Measurements from ENCODE around the gene ATG4C. TPM values are rescaled to one million over a fixed set of nuclear protein-coding genes. Genes with fewer than 3 reads are reported as not detected.

ATG4C gene
- total RNA-seq, 1 experiment from 2014 or later, result 6.5 TPM

- no peak for DNase-seq (ENCODE audit: low read depth, low spot score)
- Histone ChIP-seq H3K36me3 (ENCODE audit: control insufficient read depth, insufficient read depth, low read length) (no peaks in the 10 kb centered on the region; the same call in 1 of the 2 replicates), H3K4me1 (ENCODE audit: control insufficient read depth, insufficient read depth, low read length) (no peaks in the 10 kb centered on the region), H3K27me3 (ENCODE audit: control insufficient read depth, insufficient read depth, low read length) (no peaks in the 10 kb centered on the region), H3K27ac (ENCODE audit: low read length) (no peak overlapping the region), H3K9me3 (ENCODE audit: control insufficient read depth, insufficient read depth, low read depth, low read length) (no peaks in the 10 kb centered on the region), H3K4me3 (ENCODE audit: low read depth in 2 of 2, low read length in 2 of 2) (no peak overlapping the region)
- no peak for ATAC-seq
- intact Hi-C loops (cut with micrococcal nuclease; ENCODE audit: unreplicated experiment) (no loop called here), in situ Hi-C loops (cut with HindIII; ENCODE audit: low pct_unique_long_range_greater_than_20kb, low sequenced_read_pairs) (no loop called here)
- ChIA-PET CTCF (no interaction called here), POLR2A (interaction anchor here (0.6 kb wide), 1 partner anchor 1165 kb away, joined by 3 read pairs; no protein-coding TSS in a partner anchor)
- TF ChIP-seq CTCF (IDR thresholded peaks at IDR 0.05), result no peak
- TF ChIP-seq, protein P1, sequence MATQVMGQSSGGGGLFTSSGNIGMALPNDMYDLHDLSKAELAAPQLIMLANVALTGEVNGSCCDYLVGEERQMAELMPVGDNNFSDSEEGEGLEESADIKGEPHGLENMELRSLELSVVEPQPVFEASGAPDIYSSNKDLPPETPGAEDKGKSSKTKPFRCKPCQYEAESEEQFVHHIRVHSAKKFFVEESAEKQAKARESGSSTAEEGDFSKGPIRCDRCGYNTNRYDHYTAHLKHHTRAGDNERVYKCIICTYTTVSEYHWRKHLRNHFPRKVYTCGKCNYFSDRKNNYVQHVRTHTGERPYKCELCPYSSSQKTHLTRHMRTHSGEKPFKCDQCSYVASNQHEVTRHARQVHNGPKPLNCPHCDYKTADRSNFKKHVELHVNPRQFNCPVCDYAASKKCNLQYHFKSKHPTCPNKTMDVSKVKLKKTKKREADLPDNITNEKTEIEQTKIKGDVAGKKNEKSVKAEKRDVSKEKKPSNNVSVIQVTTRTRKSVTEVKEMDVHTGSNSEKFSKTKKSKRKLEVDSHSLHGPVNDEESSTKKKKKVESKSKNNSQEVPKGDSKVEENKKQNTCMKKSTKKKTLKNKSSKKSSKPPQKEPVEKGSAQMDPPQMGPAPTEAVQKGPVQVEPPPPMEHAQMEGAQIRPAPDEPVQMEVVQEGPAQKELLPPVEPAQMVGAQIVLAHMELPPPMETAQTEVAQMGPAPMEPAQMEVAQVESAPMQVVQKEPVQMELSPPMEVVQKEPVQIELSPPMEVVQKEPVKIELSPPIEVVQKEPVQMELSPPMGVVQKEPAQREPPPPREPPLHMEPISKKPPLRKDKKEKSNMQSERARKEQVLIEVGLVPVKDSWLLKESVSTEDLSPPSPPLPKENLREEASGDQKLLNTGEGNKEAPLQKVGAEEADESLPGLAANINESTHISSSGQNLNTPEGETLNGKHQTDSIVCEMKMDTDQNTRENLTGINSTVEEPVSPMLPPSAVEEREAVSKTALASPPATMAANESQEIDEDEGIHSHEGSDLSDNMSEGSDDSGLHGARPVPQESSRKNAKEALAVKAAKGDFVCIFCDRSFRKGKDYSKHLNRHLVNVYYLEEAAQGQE (IDR thresholded peaks at IDR 0.05; ENCODE audit: insufficient read depth in 1 of 2, low read depth in 2 of 2, low read length in 1 of 2), result no peak
- no peak for TF ChIP-seq TCF7L2 (IDR thresholded peaks at IDR 0.05; ENCODE audit: low read depth, low read length)
- TF ChIP-seq SIN3A (IDR thresholded peaks at IDR 0.05; ENCODE audit: borderline replicate concordance, insufficient read depth, low read depth, low read length), result no peak
- no peak for TF ChIP-seq POLR2AphosphoS5 (IDR thresholded peaks at IDR 0.05; ENCODE audit: low read depth, low read length)
- no TSS peak for BruUV-seq (replicated peaks)
Measured at GRCh38 chr1:62809788-62810187, 25.9 kb downstream of the ATG4C start.

- H3K9me3 ChIP-seq (ENCODE audit: control insufficient read depth, insufficient read depth, low read depth, low read length), result no peaks in the 10 kb centered on the region
- TF ChIP-seq, protein P1 (IDR thresholded peaks at IDR 0.05; ENCODE audit: insufficient read depth in 1 of 2, low read depth in 2 of 2, low read length in 1 of 2), result no peak
- TF ChIP-seq TCF7L2 (IDR thresholded peaks at IDR 0.05; ENCODE audit: low read depth, low read length) (no peak), SIN3A (IDR thresholded peaks at IDR 0.05; ENCODE audit: borderline replicate concordance, insufficient read depth, low read depth, low read length) (no peak), CTCF (IDR thresholded peaks at IDR 0.05) (no peak), POLR2AphosphoS5 (IDR thresholded peaks at IDR 0.05; ENCODE audit: low read depth, low read length) (no peak)
- intact Hi-C loops (cut with micrococcal nuclease; ENCODE audit: unreplicated experiment), result no loop called here
- ChIA-PET POLR2A (interaction anchor here (0.6 kb wide), 1 partner anchor 1164 kb away, joined by 3 read pairs; no protein-coding TSS in a partner anchor), CTCF (interaction anchor here (0.7 kb wide), 1 partner anchor 75 kb away, joined by 8 read pairs; no protein-coding TSS in a partner anchor)
- in situ Hi-C loops (cut with HindIII; ENCODE audit: low pct_unique_long_range_greater_than_20kb, low sequenced_read_pairs), result no loop called here
- no peak overlapping the region for H3K4me3 ChIP-seq (ENCODE audit: low read depth in 2 of 2, low read length in 2 of 2)
- H3K4me1 ChIP-seq (ENCODE audit: control insufficient read depth, insufficient read depth, low read length), result no peaks in the 10 kb centered on the region
- H3K27me3 ChIP-seq (ENCODE audit: control insufficient read depth, insufficient read depth, low read length), result no peaks in the 10 kb centered on the region
- no peak overlapping the region for H3K27ac ChIP-seq (ENCODE audit: low read length)
- no peaks in the 10 kb centered on the region; the same call in 1 of the 2 replicates for H3K36me3 ChIP-seq (ENCODE audit: control insufficient read depth, insufficient read depth, low read length)
- ATAC-seq (no peak), DNase-seq (ENCODE audit: low read depth, low spot score) (no peak)
- BruUV-seq (replicated peaks), result no TSS peak
Measured at GRCh38 chr1:62810420-62811274, 26.7 kb downstream of the ATG4C start.

Measured in Panc1 (cell line).